Measurements from ENCODE around the gene CYTH4.

The CYTH4 gene

GRCh38 chr22:37273126-37273845 lies 9.0 kb upstream of the CYTH4 start:
- peak; percentile 24 for DNase-seq

GRCh38 chr22:37273846-37274225 lies 8.5 kb upstream of the CYTH4 start:
- DNase-seq: no peak

GRCh38 chr22:37274380-37274862 lies 7.9 kb upstream of the CYTH4 start:
- DNase-seq: no peak

- DNase-seq: no peak
These were observed 7.2 kb upstream of the CYTH4 start for GRCh38 chr22:37275134-37275533.

GRCh38 chr22:37275622-37276021 lies 6.7 kb upstream of the CYTH4 start:
- DNase-seq: no peak

- no peak for DNase-seq
These were observed 5.5 kb upstream of the CYTH4 start for GRCh38 chr22:37276776-37277175.

- DNase-seq: no peak
These were observed 4.9 kb upstream of the CYTH4 start for GRCh38 chr22:37277384-37277783.

GRCh38 chr22:37278261-37278660 lies 4.0 kb upstream of the CYTH4 start:
- no peak for DNase-seq

GRCh38 chr22:37279331-37280181 lies 2.8 kb upstream of the CYTH4 start:
- no peak for DNase-seq

- DNase-seq: no peak
These were observed 1.6 kb upstream of the CYTH4 start for GRCh38 chr22:37280718-37281117.

GRCh38 chr22:37281195-37281594 lies 1.1 kb upstream of the CYTH4 start:
- DNase-seq: no peak

GRCh38 chr22:37281646-37282384 lies 493 bp upstream of the CYTH4 start:
- peak; percentile 20 for DNase-seq

- DNase-seq: no peak
These were observed 1.2 kb downstream of the CYTH4 start for GRCh38 chr22:37283393-37283937.

- no peak for DNase-seq
These were observed 2.0 kb downstream of the CYTH4 start for GRCh38 chr22:37284126-37284804.

- peak; percentile 55 for DNase-seq
These were observed 2.6 kb downstream of the CYTH4 start for GRCh38 chr22:37284805-37285355.

GRCh38 chr22:37285937-37286336 lies 3.6 kb downstream of the CYTH4 start:
- DNase-seq: no peak

- no peak for DNase-seq
These were observed 5.2 kb downstream of the CYTH4 start for GRCh38 chr22:37287550-37287951.

GRCh38 chr22:37288521-37288920 lies 6.2 kb downstream of the CYTH4 start:
- no peak for DNase-seq

GRCh38 chr22:37289156-37289735 lies 6.9 kb downstream of the CYTH4 start:
- DNase-seq: no peak

- DNase-seq: no peak
These were observed 8.4 kb downstream of the CYTH4 start for GRCh38 chr22:37290737-37291136.

GRCh38 chr22:37291559-37292298 lies 9.4 kb downstream of the CYTH4 start:
- no peak for DNase-seq

All from hematopoietic multipotent progenitor cell treated with erythropoietin and hydrocortisone succinate and interleukin-3 and kit ligand, for 8 days (in vitro differentiated cells).